ENCODE results near the gene MDGA2.

GRCh38 chr14:47261350-47261749 is 414.1 kb downstream of the MDGA2 start:
- TF ChIP-seq REST (IDR thresholded peaks at IDR 0.05; ENCODE audit: low read depth) (no peak), ZBTB7A (IDR thresholded peaks at IDR 0.05; ENCODE audit: low read depth) (no peak), RAD21 (IDR thresholded peaks at IDR 0.05; ENCODE audit: low read depth) (no peak), TAF1 (IDR thresholded peaks at IDR 0.05; ENCODE audit: low read depth) (no peak), MAX (IDR thresholded peaks at IDR 0.05) (no peak), CREB1 (IDR thresholded peaks at IDR 0.05; ENCODE audit: low read depth) (no peak), EP300 (IDR thresholded peaks at IDR 0.05; ENCODE audit: borderline replicate concordance) (no peak), EGR1 (IDR thresholded peaks at IDR 0.05) (no peak), FOXM1 (IDR thresholded peaks at IDR 0.05; ENCODE audit: borderline replicate concordance, low read depth) (no peak), TEAD4 (IDR thresholded peaks at IDR 0.05) (no peak), YY1 (IDR thresholded peaks at IDR 0.05; ENCODE audit: low read depth) (no peak), CEBPB (IDR thresholded peaks at IDR 0.05) (no peak), USF1 (IDR thresholded peaks at IDR 0.05) (no peak)
